Spleen (tissue), 11 donors: ENCODE results near the gene SRPX. TPM values are rescaled to one million over a fixed set of nuclear protein-coding genes. Genes with fewer than 3 reads are reported as not detected.

ENCODE experiments used
- DNase-seq: peaks from one replicate; pipeline ENCODE4 v3.0.0-alpha.2; 2020
- H3K27ac ChIP-seq, 8 donors: fragments of 200-600 bp; sonication (generic) in 7 of 8; 1 replicate in 4 of 8; 2 replicates in 4 of 8; pipeline versions ENCODE4 v1.5.0 to v1.8.0; 2016 to 2021; ENCODE audit warnings: inconsistent platforms in 4 of 8, mild to moderate bottlenecking in 4 of 8, moderate library complexity in 1 of 8
- H3K27me3 ChIP-seq, 7 donors: fragments of 200-600 bp; sonication (generic) in 6 of 7; replicated peaks in 1 of 7; 1 replicate in 4 of 7; 2 replicates in 3 of 7; pipeline versions ENCODE4 v1.5.0 to v1.8.0; 2016 to 2021; ENCODE audit warnings: inconsistent platforms in 3 of 7, mild to moderate bottlenecking in 1 of 7
- H3K36me3 ChIP-seq, 6 donors: fragments of 200-600 bp; sonication (generic) in 5 of 6; 1 replicate in 4 of 6; 2 replicates in 2 of 6; pipeline versions ENCODE4 v1.5.0 to v1.8.0; 2016 to 2021; ENCODE audit warnings: inconsistent platforms in 2 of 6
- H3K4me1 ChIP-seq, 6 donors: fragments of 200-600 bp; sonication (generic) in 5 of 6; 1 replicate in 3 of 6; 2 replicates in 3 of 6; pipeline versions ENCODE4 v1.5.0 to v1.8.0; 2016 to 2021; ENCODE audit warnings: inconsistent platforms in 3 of 6
- H3K4me3 ChIP-seq, 8 donors: fragments of 200-600 bp; sonication (generic) in 7 of 8; 1 replicate in 4 of 8; 2 replicates in 4 of 8; pipeline versions ENCODE4 v1.5.0 to v1.8.0; 2016 to 2021; ENCODE audit warnings: inconsistent platforms in 4 of 8, mild to moderate bottlenecking in 4 of 8, moderate library complexity in 2 of 8
- H3K9me3 ChIP-seq, 8 donors: fragments of 200-600 bp; sonication (generic) in 7 of 8; 1 replicate in 4 of 8; 2 replicates in 4 of 8; pipeline versions ENCODE4 v1.5.0 to v1.8.0; 2016 to 2021; ENCODE audit warnings: inconsistent platforms in 4 of 8
- POLR2A ChIP-seq, 3 donors: fragments of 450-650 bp; IDR thresholded peaks; one replicate each; pipeline ENCODE4 v1.5.1; 2017; ENCODE audit warnings: antibody characterized with exemption in 3 of 3, mild to moderate bottlenecking in 1 of 3
- POLR2AphosphoS5 ChIP-seq, 3 donors: sonication (generic); formaldehyde crosslinking; IDR thresholded peaks; one replicate each; pipeline ENCODE4 v1.5.1; 2017; ENCODE audit warnings: antibody characterized with exemption in 3 of 3
- WGBS, 5 donors: extraction: QIAGEN DNeasy Blood & Tissue Kit in 3 of 5; methylation state at CpG; one replicate each; pipeline versions ENCODE4 v1.1.5 to v1.1.7; 2013 to 2018; 5-methylcytosine and 5-hydroxymethylcytosine counted together
- intact Hi-C: fragments of 100-400 bp; cut with DNase I; formaldehyde crosslinking; loops from one replicate; pipeline ENCODE4 v1.15.0; 2023; ENCODE audit warnings: low total_unique reads
- polyA plus RNA-seq, 3 donors: library from polyadenylated mRNA; stranded (reverse); fragments of 200-250 nt; gene quantifications; one replicate each; pipeline ENCODE4 v1.2.1, GENCODE V29; 2013
- total RNA-seq, 7 donors: library from RNA; depleted of rRNA in 3 of 7; stranded (reverse); fragments of >200 nt in 3 of 7; fragmentation: NEBNext Ultra II Directional in 4 of 7; extraction: Animal tissue kit (Norgen Biotek cat#: 25700) in 4 of 7; gene quantifications; one replicate each; pipeline versions ENCODE4 v1.1.0 to v1.2.1, GENCODE V29; 2016 to 2021
- TF ChIP-seq, protein P1 (sequence below), 11 experiments: fragments of 200-600 bp in 7 of 11; fragments of 450-650 bp in 4 of 11; sonication (generic) in 4 of 11; IDR thresholded peaks in 8 of 11; conservative IDR thresholded peaks in 3 of 11; 1 replicate in 7 of 11; 2 replicates in 4 of 11; pipeline versions ENCODE4 v1.4.0 to v1.8.0; 2016 to 2021; ENCODE audit warnings: antibody characterized with exemption in 11 of 11, inconsistent platforms in 4 of 11, mild to moderate bottlenecking in 1 of 11
- donor health status: healthy with polysubstance abuse.
- donor health status: DM: no; HTN: no; CAD: no; lungs with moderate emphysema.
- donor health status: DM: no; HTN: no; CAD: no.
- donor health status: Bipolar disorder and iron deficiency.
- donor health status: healthy.
- donor health status: DM: no; HTN: no; CAD: no.
- donor health status: DM: yes; HTN: yes; CAD: no.

Gene SRPX
- total and polyA plus RNA-seq, 10 donors = 0.50 to 10.3 (median 1.9) TPM

DNA sequence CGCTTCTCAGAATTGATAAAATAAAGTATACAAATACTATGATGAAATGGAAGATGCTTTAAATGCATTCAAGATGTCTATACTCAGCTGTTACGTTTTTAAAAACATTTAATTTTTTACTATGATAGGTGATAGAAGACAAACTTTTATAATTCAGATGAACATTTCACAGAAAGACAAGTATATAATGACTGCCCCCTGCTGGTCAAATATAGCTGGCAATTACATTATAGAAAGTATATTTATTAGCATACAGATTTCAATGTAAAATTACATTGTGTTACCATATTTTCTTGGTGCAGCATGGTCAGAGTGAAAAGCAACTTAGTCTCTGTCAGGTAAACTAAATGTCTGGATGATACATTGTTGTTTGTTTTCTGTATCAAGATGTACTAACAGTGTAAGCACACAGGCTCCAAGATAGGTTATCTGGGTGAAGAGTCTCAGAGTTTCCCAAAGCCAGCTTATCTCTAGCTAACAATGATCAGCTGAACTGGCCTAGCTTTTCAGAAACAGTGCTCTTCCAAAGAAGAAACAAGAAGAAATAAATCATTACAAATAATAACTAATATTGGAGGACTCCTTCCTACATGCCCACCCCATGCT lies 54.1 kb downstream of the SRPX start:
- intact Hi-C loops = loop anchor here (5.0 kb wide), 1 partner anchor 239 kb away; no protein-coding TSS in a partner anchor
- TF ChIP-seq POLR2AphosphoS5 (IDR thresholded peaks at IDR 0.05) (no peak), POLR2A (IDR thresholded peaks at IDR 0.05) (no peak)
- TF ChIP-seq, protein P1, sequence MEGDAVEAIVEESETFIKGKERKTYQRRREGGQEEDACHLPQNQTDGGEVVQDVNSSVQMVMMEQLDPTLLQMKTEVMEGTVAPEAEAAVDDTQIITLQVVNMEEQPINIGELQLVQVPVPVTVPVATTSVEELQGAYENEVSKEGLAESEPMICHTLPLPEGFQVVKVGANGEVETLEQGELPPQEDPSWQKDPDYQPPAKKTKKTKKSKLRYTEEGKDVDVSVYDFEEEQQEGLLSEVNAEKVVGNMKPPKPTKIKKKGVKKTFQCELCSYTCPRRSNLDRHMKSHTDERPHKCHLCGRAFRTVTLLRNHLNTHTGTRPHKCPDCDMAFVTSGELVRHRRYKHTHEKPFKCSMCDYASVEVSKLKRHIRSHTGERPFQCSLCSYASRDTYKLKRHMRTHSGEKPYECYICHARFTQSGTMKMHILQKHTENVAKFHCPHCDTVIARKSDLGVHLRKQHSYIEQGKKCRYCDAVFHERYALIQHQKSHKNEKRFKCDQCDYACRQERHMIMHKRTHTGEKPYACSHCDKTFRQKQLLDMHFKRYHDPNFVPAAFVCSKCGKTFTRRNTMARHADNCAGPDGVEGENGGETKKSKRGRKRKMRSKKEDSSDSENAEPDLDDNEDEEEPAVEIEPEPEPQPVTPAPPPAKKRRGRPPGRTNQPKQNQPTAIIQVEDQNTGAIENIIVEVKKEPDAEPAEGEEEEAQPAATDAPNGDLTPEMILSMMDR (IDR thresholded peaks at IDR 0.05 in 8 of 11, conservative IDR thresholded peaks at IDR 0.05 in 3 of 11) = peak in 10 of 11 experiments; percentile 21 to 66 (median 46)
- 44 to 59% (median 48%) methylated on average over 2 of the region's 2 CpGs for WGBS, 5 donors
- H3K36me3 ChIP-seq = no peaks in the 10 kb centered on the region
- no peaks in the 10 kb centered on the region for H3K4me1 ChIP-seq
- DNase-seq = no peak
- peaks cover 0 to 11% (median 0%) of the 10 kb centered on the region in 7 donors for H3K27me3 ChIP-seq
- no peaks in the 10 kb centered on the region for H3K9me3 ChIP-seq
- no peak overlapping the region for H3K27ac ChIP-seq
- H3K4me3 ChIP-seq = no peak overlapping the region

DNA sequence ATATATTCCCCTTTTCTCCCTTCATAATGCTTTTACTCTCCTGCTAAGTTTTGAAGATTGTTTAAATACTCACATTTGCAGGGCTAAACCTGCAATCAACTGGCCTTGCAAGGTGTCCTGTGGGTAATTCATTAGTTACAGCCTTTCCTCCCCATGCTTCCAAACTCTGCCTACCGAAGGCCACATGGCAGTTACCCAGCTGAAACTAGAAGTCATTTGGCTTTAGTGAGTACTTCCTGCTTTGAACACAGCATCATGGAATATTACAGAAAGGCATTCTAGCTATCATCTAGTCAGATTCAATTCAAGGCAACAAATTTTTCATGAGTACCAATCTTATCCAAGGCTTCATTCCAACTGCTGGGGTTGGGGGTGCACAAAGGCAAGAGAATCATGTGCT lies 55.6 kb downstream of the SRPX start:
- WGBS, 5 donors = 51 to 73% (median 63%) methylated on average over 1 of the region's 1 CpG
- intact Hi-C loops = loop anchor here (5.0 kb wide), 1 partner anchor 238 kb away; no protein-coding TSS in a partner anchor
- DNase-seq = no peak
- peaks cover 0 to 13% (median 0%) of the 10 kb centered on the region in 7 donors for H3K27me3 ChIP-seq
- TF ChIP-seq POLR2A (IDR thresholded peaks at IDR 0.05) = no peak
- no peak for TF ChIP-seq POLR2AphosphoS5 (IDR thresholded peaks at IDR 0.05)
- TF ChIP-seq, protein P1 (IDR thresholded peaks at IDR 0.05 in 8 of 11, conservative IDR thresholded peaks at IDR 0.05 in 3 of 11) = no peak
- no peaks in the 10 kb centered on the region for H3K36me3 ChIP-seq
- no peak overlapping the region for H3K27ac ChIP-seq
- no peak overlapping the region for H3K4me3 ChIP-seq
- no peaks in the 10 kb centered on the region for H3K4me1 ChIP-seq
- no peaks in the 10 kb centered on the region for H3K9me3 ChIP-seq

DNA sequence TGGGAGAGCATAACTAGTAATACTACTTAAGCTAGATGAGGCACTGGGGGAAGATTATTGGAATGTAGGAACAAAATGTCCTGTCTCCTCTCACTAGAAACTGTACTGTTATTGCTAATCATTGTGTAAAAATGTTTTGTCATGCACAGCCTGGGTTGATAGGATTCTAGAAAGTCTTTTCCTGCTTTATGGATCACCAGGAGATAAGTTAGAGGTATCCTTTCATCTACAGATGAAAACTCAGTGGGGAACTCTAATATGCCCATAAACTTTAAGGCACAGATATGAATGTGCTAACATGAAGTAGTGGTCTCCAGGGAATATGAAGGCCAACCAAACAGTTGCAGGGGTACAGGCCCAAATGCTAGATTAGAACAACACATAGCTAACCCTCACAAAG lies 57.5 kb downstream of the SRPX start:
- H3K36me3 ChIP-seq = no peaks in the 10 kb centered on the region
- TF ChIP-seq POLR2AphosphoS5 (IDR thresholded peaks at IDR 0.05) (no peak), POLR2A (IDR thresholded peaks at IDR 0.05) (no peak)
- TF ChIP-seq, protein P1 (IDR thresholded peaks at IDR 0.05 in 8 of 11, conservative IDR thresholded peaks at IDR 0.05 in 3 of 11) = no peak
- H3K27me3 ChIP-seq = peaks cover 0 to 13% (median 0%) of the 10 kb centered on the region in 7 donors
- H3K9me3 ChIP-seq = no peaks in the 10 kb centered on the region
- H3K4me3 ChIP-seq = no peak overlapping the region
- DNase-seq = no peak
- H3K4me1 ChIP-seq = no peaks in the 10 kb centered on the region
- intact Hi-C loops = no loop called here
- H3K27ac ChIP-seq = no peak overlapping the region

DNA sequence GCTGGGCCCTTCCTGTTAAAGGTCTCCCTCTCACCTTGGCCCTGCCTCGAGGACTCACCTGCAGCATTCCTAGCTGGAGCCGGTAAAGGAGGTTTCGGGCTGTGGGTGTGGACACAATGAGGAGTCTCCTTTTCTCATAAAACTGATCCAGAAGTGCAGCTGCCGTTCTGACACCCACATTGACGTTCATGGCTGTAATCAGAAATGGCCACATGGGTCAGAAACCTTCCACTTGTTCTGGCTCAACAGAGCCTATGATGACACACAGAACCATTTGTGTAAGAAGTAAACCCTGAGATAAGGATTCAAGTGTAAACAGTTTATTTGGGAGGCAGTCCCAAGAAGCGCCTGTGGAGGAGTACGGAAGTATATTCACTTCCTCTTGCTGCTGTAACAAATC lies 63.8 kb downstream of the SRPX start:
- 76 to 96% (median 86%) methylated on average over 5 to 7 of the region's 7 CpGs for WGBS, 5 donors
- Histone ChIP-seq H3K4me3 (no peak overlapping the region), H3K27me3 (peaks cover 0 to 5% (median 0%) of the 10 kb centered on the region in 7 donors), H3K9me3 (no peaks in the 10 kb centered on the region), H3K36me3 (no peaks in the 10 kb centered on the region), H3K27ac (no peak overlapping the region), H3K4me1 (no peaks in the 10 kb centered on the region)
- no peak for DNase-seq
- TF ChIP-seq, protein P1 (IDR thresholded peaks at IDR 0.05 in 8 of 11, conservative IDR thresholded peaks at IDR 0.05 in 3 of 11) = no peak
- TF ChIP-seq POLR2A (IDR thresholded peaks at IDR 0.05) = no peak
- no peak for TF ChIP-seq POLR2AphosphoS5 (IDR thresholded peaks at IDR 0.05)
- intact Hi-C loops = no loop called here
